CD14-positive monocyte (primary cell): Measurements from ENCODE around the gene ZNRF4. TPM values are rescaled to one million over a fixed set of nuclear protein-coding genes. Genes with fewer than 3 reads are reported as not detected.

ENCODE experiments used
- DNase-seq, 3 donors: peaks; one replicate each; pipeline ENCODE4 v3.0.0-alpha.2; 2011 to 2022
- H2AFZ ChIP-seq: 2 replicates; pipeline ENCODE4 v1.6.0; 2012; ENCODE audit warnings: mild to moderate bottlenecking, low read depth, low read length, inconsistent platforms; ENCODE audit not compliant: insufficient read depth, poor library complexity, severe bottlenecking
- H3K27ac ChIP-seq, 2 donors: 1 replicate in 1 of 2; 2 replicates in 1 of 2; pipeline ENCODE4 v1.5.1; 2012 to 2013; ENCODE audit warnings: low read length in 2 of 2, control low read depth in 1 of 2, inconsistent platforms in 1 of 2, low read depth in 1 of 2, mild to moderate bottlenecking in 1 of 2
- H3K27me3 ChIP-seq, 2 donors: one replicate each; pipeline versions ENCODE4 v1.6.0 to v1.6.1; 2011 to 2013; ENCODE audit warnings: low read length in 2 of 2; ENCODE audit not compliant: control insufficient read depth in 2 of 2, insufficient read depth in 2 of 2
- H3K36me3 ChIP-seq, 2 donors: replicated peaks in 1 of 2; 1 replicate in 1 of 2; 2 replicates in 1 of 2; pipeline versions ENCODE4 v1.5.1 to v1.6.1; 2012 to 2013; ENCODE audit warnings: low read length in 2 of 2, control low read depth in 1 of 2, inconsistent platforms in 1 of 2, mild to moderate bottlenecking in 1 of 2; ENCODE audit not compliant: insufficient read depth in 2 of 2, control insufficient read depth in 1 of 2
- H3K4me1 ChIP-seq, 2 donors: 1 replicate in 1 of 2; 2 replicates in 1 of 2; pipeline versions ENCODE4 v1.5.1 to v1.6.1; 2012 to 2013; ENCODE audit warnings: low read length in 2 of 2, control low read depth in 1 of 2, inconsistent platforms in 1 of 2, mild to moderate bottlenecking in 1 of 2, moderate library complexity in 1 of 2; ENCODE audit not compliant: insufficient read depth in 2 of 2, control insufficient read depth in 1 of 2
- H3K4me2 ChIP-seq: replicated peaks from 2 replicates; pipeline ENCODE3; 2012; ENCODE audit warnings: low read length, moderate library complexity, mild to moderate bottlenecking; ENCODE audit not compliant: poor library complexity, severe bottlenecking; ENCODE audit errors: extremely low read depth
- H3K4me3 ChIP-seq, 3 experiments: fragments of 200-600 bp in 1 of 3; sonication (generic) in 1 of 3; replicated peaks in 1 of 3; 1 replicate in 2 of 3; 2 replicates in 1 of 3; pipeline ENCODE4 v1.5.1; 2011 to 2013; ENCODE audit warnings: low read length in 3 of 3, mild to moderate bottlenecking in 3 of 3, control low read depth in 2 of 3, low read depth in 2 of 3, inconsistent platforms in 1 of 3, moderate library complexity in 1 of 3
- H3K79me2 ChIP-seq: 2 replicates; pipeline ENCODE4 v1.6.0; 2012; ENCODE audit warnings: mild to moderate bottlenecking, control low read depth, inconsistent platforms, low read length, moderate library complexity; ENCODE audit not compliant: insufficient read depth
- H3K9ac ChIP-seq: 2 replicates; pipeline ENCODE4 v1.6.0; 2017; ENCODE audit warnings: low read length, mild to moderate bottlenecking; ENCODE audit not compliant: insufficient read depth, poor library complexity, severe bottlenecking
- H3K9me3 ChIP-seq, 2 donors: replicated peaks in 1 of 2; 1 replicate in 1 of 2; 2 replicates in 1 of 2; pipeline versions ENCODE4 v1.5.1 to v1.6.1; 2012 to 2013; ENCODE audit warnings: low read length in 2 of 2, control low read depth in 1 of 2; ENCODE audit not compliant: control insufficient read depth in 1 of 2, insufficient read depth in 1 of 2
- H4K20me1 ChIP-seq: 2 replicates; pipeline ENCODE4 v1.6.0; 2012; ENCODE audit warnings: mild to moderate bottlenecking, low read length, control low read depth, moderate library complexity; ENCODE audit not compliant: insufficient read depth
- H3K27ac Mint-ChIP-seq, 7 donors: one replicate each; pipeline ENCODE4 v1.8.0; 2020; ENCODE audit warnings: mild to moderate bottlenecking in 7 of 7, mixed read lengths in 7 of 7, moderate library complexity in 6 of 7, inconsistent platforms in 2 of 7
- H3K27me3 Mint-ChIP-seq, 3 donors: one replicate each; pipeline ENCODE4 v1.8.0; 2021 to 2022; ENCODE audit warnings: low read depth in 3 of 3, mild to moderate bottlenecking in 3 of 3, mixed read lengths in 3 of 3, moderate library complexity in 3 of 3, inconsistent platforms in 1 of 3
- H3K36me3 Mint-ChIP-seq, 2 donors: one replicate each; pipeline ENCODE4 v1.8.0; 2020; ENCODE audit warnings: mixed read lengths in 2 of 2, inconsistent platforms in 1 of 2, mild to moderate bottlenecking in 1 of 2
- H3K4me1 Mint-ChIP-seq: one replicate; pipeline ENCODE4 v1.8.0; 2020; ENCODE audit warnings: mild to moderate bottlenecking, mixed read lengths
- H3K4me3 Mint-ChIP-seq, 2 donors: one replicate each; pipeline ENCODE4 v1.8.0; 2020; ENCODE audit warnings: mild to moderate bottlenecking in 2 of 2, mixed read lengths in 2 of 2, moderate library complexity in 1 of 2
- H3K9me3 Mint-ChIP-seq, 7 donors: one replicate each; pipeline ENCODE4 v1.8.0; 2020 to 2022; ENCODE audit warnings: mixed read lengths in 7 of 7, mild to moderate bottlenecking in 6 of 7, moderate library complexity in 6 of 7, inconsistent platforms in 2 of 7
- WGBS: methylation state at CpG from one replicate; pipeline ENCODE4 v1.1.5; 2013; ENCODE audit warnings: missing lambda C conversion rate; ENCODE audit not compliant: insufficient coverage; 5-methylcytosine and 5-hydroxymethylcytosine counted together
- intact Hi-C, 2 donors: fragments of 100-400 bp; cut with micrococcal nuclease; formaldehyde crosslinking; loops; one replicate each; pipeline versions ENCODE4 v1.15.0 to v1.15.1; 2023
- polyA plus RNA-seq, 3 donors: library from polyadenylated mRNA; depleted of rRNA in 1 of 3; unstranded in 2 of 3; stranded (reverse) in 1 of 3; fragments of 300-500 nt in 2 of 3; fragments of >200 nt in 1 of 3; fragmentation: Illumina TruSeq in 2 of 3; gene quantifications; 1 replicate in 2 of 3; 2 replicates in 1 of 3; pipeline ENCODE4 v1.2.3, GENCODE V29; 2012 to 2021
- TF ChIP-seq, protein P1 (sequence below): fragments of 200-600 bp; IDR thresholded peaks from one replicate; pipeline ENCODE4 v1.8.0; 2022; ENCODE audit warnings: antibody characterized with exemption, mild to moderate bottlenecking

Gene ZNRF4
- polyA plus RNA-seq, 3 donors = not detected

DNA sequence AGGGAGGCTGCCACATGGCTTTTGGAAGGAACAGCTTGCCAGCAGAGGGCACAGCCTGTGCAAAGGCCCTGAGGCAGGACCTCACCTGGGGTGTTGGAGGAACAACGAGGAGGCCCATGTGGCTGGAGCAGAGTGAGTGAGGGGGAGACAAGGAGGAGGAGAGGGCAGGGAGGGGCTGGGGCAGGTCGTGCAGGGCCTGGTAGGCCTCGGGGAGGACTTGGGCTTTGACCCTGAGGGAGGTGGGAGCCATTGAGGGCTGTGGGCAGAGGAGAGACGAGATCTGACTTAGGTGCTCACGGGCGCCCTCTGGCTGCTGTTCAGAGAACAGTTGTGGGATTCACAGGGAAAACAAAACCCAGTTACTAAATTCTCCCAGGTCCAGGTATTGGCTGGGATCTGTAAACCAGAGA, 25.2 kb downstream of the ZNRF4 start:
- H3K27ac Mint-ChIP-seq = no peak overlapping the region
- no peak overlapping the region for H3K27ac ChIP-seq
- H3K27me3 ChIP-seq = peaks cover 0 to 6% of the 10 kb centered on the region in 2 donors
- peaks cover 25 to 37% (median 33%) of the 10 kb centered on the region in 3 donors for H3K27me3 Mint-ChIP-seq
- H3K9me3 ChIP-seq = peaks cover 8 to 9% of the 10 kb centered on the region in 2 donors
- H3K9ac ChIP-seq = no peak overlapping the region
- H3K4me1 Mint-ChIP-seq = no peaks in the 10 kb centered on the region
- H3K4me2 ChIP-seq = no peak overlapping the region
- no peaks in the 10 kb centered on the region for H4K20me1 ChIP-seq
- DNase-seq = peak in 2 of 3 donors; percentile 1 to 10
- no peaks in the 10 kb centered on the region for H3K4me1 ChIP-seq
- peaks cover 0 to 13% (median 2%) of the 10 kb centered on the region in 7 donors for H3K9me3 Mint-ChIP-seq
- H3K79me2 ChIP-seq = no peaks in the 10 kb centered on the region
- H3K4me3 Mint-ChIP-seq = no peak overlapping the region
- H3K36me3 Mint-ChIP-seq = no peaks in the 10 kb centered on the region
- H3K4me3 ChIP-seq = no peak overlapping the region
- TF ChIP-seq, protein P1, sequence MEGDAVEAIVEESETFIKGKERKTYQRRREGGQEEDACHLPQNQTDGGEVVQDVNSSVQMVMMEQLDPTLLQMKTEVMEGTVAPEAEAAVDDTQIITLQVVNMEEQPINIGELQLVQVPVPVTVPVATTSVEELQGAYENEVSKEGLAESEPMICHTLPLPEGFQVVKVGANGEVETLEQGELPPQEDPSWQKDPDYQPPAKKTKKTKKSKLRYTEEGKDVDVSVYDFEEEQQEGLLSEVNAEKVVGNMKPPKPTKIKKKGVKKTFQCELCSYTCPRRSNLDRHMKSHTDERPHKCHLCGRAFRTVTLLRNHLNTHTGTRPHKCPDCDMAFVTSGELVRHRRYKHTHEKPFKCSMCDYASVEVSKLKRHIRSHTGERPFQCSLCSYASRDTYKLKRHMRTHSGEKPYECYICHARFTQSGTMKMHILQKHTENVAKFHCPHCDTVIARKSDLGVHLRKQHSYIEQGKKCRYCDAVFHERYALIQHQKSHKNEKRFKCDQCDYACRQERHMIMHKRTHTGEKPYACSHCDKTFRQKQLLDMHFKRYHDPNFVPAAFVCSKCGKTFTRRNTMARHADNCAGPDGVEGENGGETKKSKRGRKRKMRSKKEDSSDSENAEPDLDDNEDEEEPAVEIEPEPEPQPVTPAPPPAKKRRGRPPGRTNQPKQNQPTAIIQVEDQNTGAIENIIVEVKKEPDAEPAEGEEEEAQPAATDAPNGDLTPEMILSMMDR = peak; percentile 73
- 77% methylated on average over 3 of the region's 6 CpGs for WGBS
- no peak overlapping the region for H2AFZ ChIP-seq
- H3K36me3 ChIP-seq = no peaks in the 10 kb centered on the region
- intact Hi-C loops = no loop called here

DNA sequence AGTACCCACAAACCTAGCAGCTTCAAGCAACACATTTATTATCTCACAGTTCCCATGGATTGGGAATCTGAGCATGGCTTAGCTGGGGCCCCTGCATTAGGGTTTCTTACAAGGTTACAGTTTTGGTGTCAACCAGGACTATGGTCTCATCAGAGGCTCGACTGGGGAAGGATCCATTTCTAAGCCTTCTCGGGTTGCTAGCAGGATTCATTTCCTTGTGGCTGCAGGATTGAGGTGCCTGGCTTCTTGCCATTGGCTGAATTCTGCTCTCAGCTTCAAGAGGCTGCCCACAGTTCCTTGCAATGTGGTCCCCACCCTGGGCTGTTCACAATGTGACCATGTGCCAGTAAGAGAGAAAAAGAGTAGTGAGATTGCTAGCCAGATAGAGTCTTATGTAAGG, 26.7 kb downstream of the ZNRF4 start:
- Histone ChIP-seq H3K79me2 (no peaks in the 10 kb centered on the region), H3K9me3 (peaks cover 8 to 9% of the 10 kb centered on the region in 2 donors), H3K27ac (no peak overlapping the region), H4K20me1 (no peaks in the 10 kb centered on the region), H2AFZ (no peak overlapping the region), H3K27me3 (peaks cover 0 to 6% of the 10 kb centered on the region in 2 donors), H3K36me3 (no peaks in the 10 kb centered on the region), H3K4me1 (no peaks in the 10 kb centered on the region), H3K9ac (no peak overlapping the region), H3K4me3 (no peak overlapping the region), H3K4me2 (no peak overlapping the region)
- DNase-seq = no peak
- intact Hi-C loops = no loop called here
- TF ChIP-seq, protein P1 = no peak
- no peaks in the 10 kb centered on the region for H3K36me3 Mint-ChIP-seq
- H3K27ac Mint-ChIP-seq = no peak overlapping the region
- H3K4me3 Mint-ChIP-seq = no peak overlapping the region
- WGBS = 79% methylated on average over 2 of the region's 2 CpGs
- H3K27me3 Mint-ChIP-seq = peaks cover 26 to 34% (median 28%) of the 10 kb centered on the region in 3 donors
- H3K4me1 Mint-ChIP-seq = no peaks in the 10 kb centered on the region
- H3K9me3 Mint-ChIP-seq = peaks cover 0 to 13% (median 2%) of the 10 kb centered on the region in 7 donors
